Stimulated activated CD4-positive, alpha-beta T cell treated with anti-CD3 and anti-CD28 coated beads, Interleukin-15, amount 100 ng/mL, for 24 hours (primary cell): ENCODE results near the gene ADAMTS20.
"Not testable (repeated sequence)": the region's sequence is repeated elsewhere in the genome, so short reads cannot be mapped to it uniquely, and the experiment has no call there.

Experiments used
- DNase-seq: peaks from one replicate; pipeline ENCODE4 v3.0.0-alpha.2; 2020

The ADAMTS20 gene, protein sequence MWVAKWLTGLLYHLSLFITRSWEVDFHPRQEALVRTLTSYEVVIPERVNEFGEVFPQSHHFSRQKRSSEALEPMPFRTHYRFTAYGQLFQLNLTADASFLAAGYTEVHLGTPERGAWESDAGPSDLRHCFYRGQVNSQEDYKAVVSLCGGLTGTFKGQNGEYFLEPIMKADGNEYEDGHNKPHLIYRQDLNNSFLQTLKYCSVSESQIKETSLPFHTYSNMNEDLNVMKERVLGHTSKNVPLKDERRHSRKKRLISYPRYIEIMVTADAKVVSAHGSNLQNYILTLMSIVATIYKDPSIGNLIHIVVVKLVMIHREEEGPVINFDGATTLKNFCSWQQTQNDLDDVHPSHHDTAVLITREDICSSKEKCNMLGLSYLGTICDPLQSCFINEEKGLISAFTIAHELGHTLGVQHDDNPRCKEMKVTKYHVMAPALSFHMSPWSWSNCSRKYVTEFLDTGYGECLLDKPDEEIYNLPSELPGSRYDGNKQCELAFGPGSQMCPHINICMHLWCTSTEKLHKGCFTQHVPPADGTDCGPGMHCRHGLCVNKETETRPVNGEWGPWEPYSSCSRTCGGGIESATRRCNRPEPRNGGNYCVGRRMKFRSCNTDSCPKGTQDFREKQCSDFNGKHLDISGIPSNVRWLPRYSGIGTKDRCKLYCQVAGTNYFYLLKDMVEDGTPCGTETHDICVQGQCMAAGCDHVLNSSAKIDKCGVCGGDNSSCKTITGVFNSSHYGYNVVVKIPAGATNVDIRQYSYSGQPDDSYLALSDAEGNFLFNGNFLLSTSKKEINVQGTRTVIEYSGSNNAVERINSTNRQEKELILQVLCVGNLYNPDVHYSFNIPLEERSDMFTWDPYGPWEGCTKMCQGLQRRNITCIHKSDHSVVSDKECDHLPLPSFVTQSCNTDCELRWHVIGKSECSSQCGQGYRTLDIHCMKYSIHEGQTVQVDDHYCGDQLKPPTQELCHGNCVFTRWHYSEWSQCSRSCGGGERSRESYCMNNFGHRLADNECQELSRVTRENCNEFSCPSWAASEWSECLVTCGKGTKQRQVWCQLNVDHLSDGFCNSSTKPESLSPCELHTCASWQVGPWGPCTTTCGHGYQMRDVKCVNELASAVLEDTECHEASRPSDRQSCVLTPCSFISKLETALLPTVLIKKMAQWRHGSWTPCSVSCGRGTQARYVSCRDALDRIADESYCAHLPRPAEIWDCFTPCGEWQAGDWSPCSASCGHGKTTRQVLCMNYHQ (N-terminal part only)

GRCh38 chr12:43551971-43552559 lies at the start of gene ADAMTS20:
Gene ADAMTS20 (minus strand): TSS chr12:43552203. CDS start chr12:43551921, 282 bp downstream.
- DNase-seq, result peak; percentile 3

DNA sequence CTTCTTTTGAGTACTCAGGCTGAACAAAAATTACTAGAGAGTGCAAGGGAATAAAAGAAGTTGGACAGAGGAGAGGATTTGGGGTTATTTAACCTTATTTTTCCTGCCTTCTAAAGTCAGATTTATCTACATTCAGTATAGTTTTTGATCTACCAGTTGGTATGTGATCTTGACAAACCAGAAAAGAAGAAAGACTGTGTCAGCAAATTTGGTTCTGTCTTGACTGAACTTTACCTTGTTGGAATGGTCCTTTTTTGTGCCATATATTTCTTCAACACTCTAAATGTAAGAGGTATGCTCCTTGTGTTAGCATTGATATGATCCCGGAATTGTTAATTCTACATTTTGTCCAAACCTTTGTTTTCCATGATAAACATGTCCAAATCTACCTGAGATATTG lies 47.7 kb upstream of the ADAMTS20 start:
- DNase-seq, result no peak

DNA sequence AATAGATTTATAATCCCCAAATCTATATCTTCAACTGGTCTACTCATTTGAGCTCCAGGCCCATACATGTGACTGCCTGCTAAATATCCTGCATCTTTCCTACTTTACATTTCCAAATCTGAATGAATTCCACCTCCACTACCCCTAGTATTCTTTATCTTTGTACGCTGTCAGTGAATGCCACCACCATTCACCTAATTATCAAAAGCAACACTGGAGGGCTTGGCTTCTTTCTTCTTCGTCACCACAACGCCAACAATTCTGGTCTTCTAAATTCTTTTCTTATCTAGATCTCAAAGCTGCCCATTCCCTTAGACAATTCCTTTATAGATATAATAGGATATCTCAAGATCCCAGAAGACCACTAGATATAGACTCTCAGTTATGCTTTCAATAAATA lies 47.1 kb upstream of the ADAMTS20 start:
- DNase-seq, result no peak

DNA sequence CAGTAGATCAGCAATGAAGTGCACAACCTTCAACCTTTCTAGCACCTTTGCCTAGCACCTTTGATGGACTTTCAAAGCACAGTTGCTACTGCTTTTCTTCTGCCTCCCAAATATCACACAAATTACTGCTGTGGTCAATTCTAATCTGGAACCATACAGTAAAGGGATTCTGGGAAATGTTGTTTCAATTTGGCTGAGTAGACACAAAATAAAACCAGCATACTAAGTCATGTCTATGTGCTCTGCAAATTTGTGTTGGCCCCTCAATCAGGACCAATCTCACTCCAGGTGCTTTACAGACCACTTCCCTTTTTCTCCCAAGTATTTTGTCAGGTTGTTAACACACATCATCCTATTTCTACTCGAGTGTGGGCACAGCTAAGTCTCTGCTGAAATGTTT lies 38.3 kb upstream of the ADAMTS20 start:
- DNase-seq, result no peak

DNA sequence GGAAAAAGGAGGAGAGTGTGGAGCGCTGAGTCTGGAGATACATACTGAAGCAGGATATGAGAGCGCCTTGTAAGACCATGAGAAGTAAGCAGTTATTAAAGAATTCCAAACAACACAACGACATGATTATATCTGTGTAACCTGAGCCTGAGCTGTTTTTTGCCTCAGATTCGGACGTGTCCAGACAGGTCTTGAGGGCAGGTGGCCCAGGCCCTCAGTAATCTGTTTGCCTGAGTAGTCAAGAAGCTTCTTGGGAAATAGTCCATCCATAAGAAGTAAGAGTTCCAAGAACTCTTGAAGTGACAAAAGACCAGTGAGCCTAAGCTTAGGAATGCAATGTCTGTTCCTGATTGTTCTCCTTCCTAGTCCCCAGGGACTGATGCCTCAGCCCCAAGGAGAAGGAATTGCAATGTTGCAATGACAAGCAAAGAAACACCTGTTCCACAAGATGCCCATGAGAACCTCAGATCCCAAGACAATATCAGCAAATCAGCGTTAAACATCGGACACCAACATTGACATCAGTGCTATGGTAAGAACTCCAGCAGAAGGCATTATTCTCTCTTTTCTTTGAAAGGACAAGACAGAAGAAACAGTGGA lies 34.7 kb upstream of the ADAMTS20 start:
- no peak for DNase-seq

DNA sequence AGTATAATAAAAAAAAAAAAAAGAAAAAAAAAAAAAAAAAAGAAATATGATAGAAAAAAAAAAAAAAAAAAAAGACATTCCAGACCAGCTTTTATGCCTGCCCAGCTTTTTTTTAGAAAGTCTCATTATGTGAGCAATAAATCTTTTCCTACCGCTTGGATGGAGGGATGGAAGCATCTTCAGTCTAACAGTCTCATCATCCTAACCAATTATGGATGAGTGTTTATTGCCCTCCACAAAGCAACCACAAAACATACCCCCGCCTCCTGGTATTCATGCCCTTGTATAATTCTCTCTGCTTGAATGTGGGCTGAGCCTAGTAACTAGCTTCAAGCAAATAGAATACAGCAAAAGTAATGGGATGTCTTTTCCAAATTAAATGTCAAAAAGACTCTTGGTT lies 33.7 kb upstream of the ADAMTS20 start:
- no peak for DNase-seq

- no peak for DNase-seq
Observed at GRCh38 chr12:43580601-43581000, 28.6 kb upstream of the ADAMTS20 start.

- DNase-seq, result no peak
Observed at GRCh38 chr12:43579206-43579605, 27.2 kb upstream of the ADAMTS20 start.

DNA sequence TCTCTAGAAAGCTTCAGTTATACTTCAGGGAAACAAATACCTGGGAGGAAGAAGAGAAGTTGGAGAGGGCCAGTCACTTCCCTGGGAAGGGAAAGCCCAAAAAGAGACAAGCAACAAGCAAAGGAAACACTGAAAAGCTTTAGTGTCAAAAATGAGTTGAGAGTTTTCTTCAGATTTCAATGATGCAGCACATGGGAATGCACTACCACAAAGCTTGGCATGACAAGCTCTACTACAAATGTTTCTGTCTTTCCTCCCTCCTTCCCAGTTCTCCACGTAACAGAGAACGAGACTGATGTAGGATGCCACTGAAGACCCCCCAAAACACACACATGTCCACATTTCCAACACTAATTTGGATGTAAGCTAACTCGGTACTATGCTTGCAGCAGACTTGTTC lies 26.8 kb upstream of the ADAMTS20 start:
- no peak for DNase-seq

GRCh38 chr12:43577381-43577780 lies 25.4 kb upstream of the ADAMTS20 start:
- DNase-seq, result no peak

DNA sequence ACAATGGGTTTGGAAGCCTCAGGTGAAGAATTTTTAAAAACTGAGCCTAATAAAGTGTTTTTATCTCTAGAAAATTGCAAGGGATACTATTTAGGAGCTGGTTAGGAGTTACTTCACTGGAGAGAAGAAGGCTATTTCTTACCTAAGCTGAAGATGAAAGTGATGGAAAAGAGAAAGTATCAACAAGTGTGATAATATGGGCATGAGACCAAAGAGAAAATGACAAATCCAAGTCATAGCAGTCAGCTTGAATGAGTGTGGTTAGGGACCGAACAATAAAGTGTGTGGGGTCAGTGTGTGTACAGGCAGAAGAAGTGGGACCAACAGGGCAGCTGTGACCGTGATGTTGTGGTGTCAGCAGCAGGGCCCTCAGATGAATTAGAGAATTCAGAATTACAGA lies 24.2 kb upstream of the ADAMTS20 start:
- DNase-seq, result no peak

DNA sequence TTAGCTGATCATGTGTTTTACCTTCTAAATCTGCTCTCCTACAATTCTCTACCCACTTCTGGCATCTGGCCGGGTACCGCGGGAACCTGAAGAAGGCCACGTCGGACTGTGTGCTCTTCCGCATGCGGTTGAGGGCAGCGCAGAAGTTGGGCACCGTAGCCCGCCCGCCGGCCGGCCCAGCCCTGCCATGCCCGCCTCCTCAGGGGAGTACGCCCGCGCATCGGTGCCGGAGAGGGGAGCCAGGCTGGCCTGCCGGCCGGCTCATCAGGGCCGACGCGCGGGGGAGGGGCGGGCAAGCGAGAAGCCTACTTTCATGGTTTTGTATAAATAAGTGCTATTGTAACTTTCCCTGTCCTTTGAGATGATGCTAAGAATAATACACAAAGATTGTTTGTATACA lies 19.9 kb upstream of the ADAMTS20 start:
- DNase-seq, result no peak

DNA sequence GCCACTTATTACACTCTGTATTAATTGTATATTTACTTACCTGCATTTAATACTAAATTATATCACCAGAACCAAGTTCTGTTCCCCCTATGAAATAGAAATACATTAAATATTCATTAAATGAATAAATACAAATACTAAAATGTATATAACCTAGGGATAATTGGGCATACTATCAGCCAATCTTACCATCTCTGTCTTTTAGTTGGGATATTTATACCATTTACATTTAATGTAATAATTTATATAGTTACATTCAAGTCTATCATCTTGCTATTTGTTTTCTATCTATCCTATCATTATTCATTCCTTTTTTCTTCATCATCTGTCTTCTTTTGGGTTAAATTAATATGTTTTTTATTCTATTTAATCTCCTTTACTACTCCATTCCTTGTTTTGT lies 4.1 kb upstream of the ADAMTS20 start:
- DNase-seq, result no peak

DNA sequence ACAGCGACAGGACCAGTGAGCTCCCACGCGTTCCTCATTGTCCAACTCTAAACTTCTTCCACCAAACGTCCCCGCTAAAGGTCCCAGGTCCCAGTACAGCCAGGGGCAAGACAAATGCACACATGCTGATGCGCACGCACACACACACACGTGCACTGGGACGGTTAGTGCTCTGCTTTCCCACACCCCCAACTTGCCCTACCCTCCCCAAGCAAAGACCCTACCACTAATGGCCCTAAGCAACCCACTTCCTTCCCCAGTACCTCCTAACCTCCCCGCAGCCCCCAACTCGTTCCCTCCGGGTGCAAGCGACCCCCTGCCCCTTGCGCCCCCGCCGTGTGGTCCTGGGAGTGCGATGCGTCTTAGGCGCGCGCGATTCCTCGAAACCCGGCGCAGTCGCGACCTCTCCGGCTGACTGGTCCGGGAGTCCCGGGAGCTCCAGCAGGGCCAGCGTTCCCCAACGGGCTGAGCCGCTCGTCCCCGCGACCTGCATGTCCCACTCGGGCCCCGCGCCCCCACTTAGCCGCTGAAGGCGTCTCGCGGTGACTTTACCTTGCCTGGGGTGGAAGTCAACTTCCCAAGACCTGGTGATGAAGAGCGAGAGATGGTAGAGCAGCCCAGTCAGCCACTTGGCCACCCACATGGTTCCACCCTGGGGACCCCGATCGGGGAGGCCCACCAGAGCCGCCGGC lies 578 bp downstream of the ADAMTS20 start:
- peak; percentile 1 for DNase-seq

- no peak for DNase-seq
Observed at GRCh38 chr12:43550831-43551271, 1.2 kb downstream of the ADAMTS20 start.

DNA sequence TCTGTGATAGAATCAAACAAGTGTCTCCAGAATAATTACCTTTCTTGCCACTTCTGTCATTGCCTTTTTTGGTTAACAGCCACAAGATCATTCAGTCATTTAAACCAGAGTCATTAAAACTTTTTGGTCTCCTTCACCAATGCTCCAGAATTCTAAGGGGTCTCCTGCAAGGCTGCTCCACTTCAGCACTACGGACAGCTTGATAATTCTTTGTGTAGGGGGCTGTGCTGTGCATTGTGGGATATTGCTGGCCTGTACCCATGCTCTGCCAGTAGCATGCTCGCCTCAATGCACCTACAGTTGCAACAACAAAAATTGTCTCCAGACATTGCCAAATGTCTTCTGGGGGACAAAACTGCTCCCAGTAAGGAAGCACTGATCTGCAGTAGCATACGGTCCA lies 7.3 kb downstream of the ADAMTS20 start:
- DNase-seq, result no peak

DNA sequence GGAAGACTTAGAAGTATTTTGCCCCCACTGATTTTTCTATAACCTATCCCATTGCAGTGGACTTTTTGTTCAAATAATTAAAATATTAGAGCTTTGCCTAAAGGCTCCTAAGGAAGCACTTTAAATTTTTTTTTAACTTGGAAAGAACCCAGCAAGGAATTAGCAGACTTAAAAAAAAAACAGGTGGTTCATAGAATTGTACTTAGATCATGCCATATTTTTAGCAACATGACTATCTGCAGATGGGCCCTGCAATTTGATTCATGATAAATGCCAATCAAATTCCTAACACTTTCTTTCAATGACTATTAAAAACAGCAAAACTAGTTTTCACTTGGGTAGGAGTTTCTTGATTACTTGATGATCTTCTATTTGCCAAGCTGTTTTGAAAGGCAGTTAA lies 11.5 kb downstream of the ADAMTS20 start:
- DNase-seq, result no peak

GRCh38 chr12:43537675-43538074 lies 14.3 kb downstream of the ADAMTS20 start:
- DNase-seq, result not testable (repeated sequence)

- no peak for DNase-seq
Observed at GRCh38 chr12:43516045-43516444, 36.0 kb downstream of the ADAMTS20 start.

GRCh38 chr12:43501703-43502102 lies 50.3 kb downstream of the ADAMTS20 start:
- no peak for DNase-seq

- DNase-seq, result no peak
Observed at GRCh38 chr12:43493261-43493797, 58.7 kb downstream of the ADAMTS20 start.
